NB4 (cell line): ENCODE measurements around the gene ANKRD13D.

Experiments
- DNase-seq: peaks from one replicate; pipeline ENCODE4 v3.0.0; 2010; ENCODE audit warnings: low read depth
- H3K4me3 ChIP-seq: one replicate; pipeline ENCODE4 v1.5.1; 2011; ENCODE audit warnings: mild to moderate bottlenecking, low read depth, low read length, moderate library complexity
- CTCF ChIP-seq: IDR thresholded peaks from one replicate; pipeline ENCODE4 v1.5.1; 2012; ENCODE audit warnings: low read depth, low read length
- MAX ChIP-seq: IDR thresholded peaks from 2 replicates; pipeline ENCODE4 v1.6.1; 2011; ENCODE audit warnings: low read depth, low read length
- MYC ChIP-seq: IDR thresholded peaks from 2 replicates; pipeline ENCODE4 v1.6.1; 2011; ENCODE audit warnings: low read depth, low read length
- POLR2A ChIP-seq: IDR thresholded peaks from 2 replicates; pipeline ENCODE4 v1.6.1; 2011; ENCODE audit warnings: mild to moderate bottlenecking; ENCODE audit not compliant: insufficient read length; ENCODE audit errors: extremely low read depth

The ANKRD13D gene

GRCh38 chr11:67272327-67273259, 16.5 kb upstream of the ANKRD13D start:
- peak; percentile 65 for DNase-seq
- peak overlapping the region; percentile 89 for H3K4me3 ChIP-seq
- peak; percentile 29 for TF ChIP-seq POLR2A
- no peak for TF ChIP-seq MYC
- TF ChIP-seq CTCF = no peak
- peak; percentile 81 for TF ChIP-seq MAX

GRCh38 chr11:67273260-67273990, 15.7 kb upstream of the ANKRD13D start:
- H3K4me3 ChIP-seq = peak overlapping the region; percentile 89
- DNase-seq = peak; percentile 81
- TF ChIP-seq MAX (no peak), MYC (no peak), POLR2A (no peak)

GRCh38 chr11:67274768-67275605, 14.1 kb upstream of the ANKRD13D start:
- DNase-seq = no peak
- no peak overlapping the region for H3K4me3 ChIP-seq
- TF ChIP-seq MYC = no peak
- TF ChIP-seq CTCF = no peak

GRCh38 chr11:67275606-67276409, 13.3 kb upstream of the ANKRD13D start:
- H3K4me3 ChIP-seq = no peak overlapping the region
- DNase-seq = peak; percentile 49
- TF ChIP-seq POLR2A (no peak), CTCF (no peak), MAX (no peak), MYC (no peak)

GRCh38 chr11:67276781-67277230, 12.3 kb upstream of the ANKRD13D start:
- TF ChIP-seq CTCF = peak; percentile 60
- peak; percentile 100 for TF ChIP-seq MAX
- TF ChIP-seq POLR2A = peak; percentile 42
- TF ChIP-seq MYC = peak; percentile 100
- peak overlapping the region; percentile 37 for H3K4me3 ChIP-seq
- DNase-seq = peak; percentile 98
